ENCODE results near the gene CIAO3. TPM values are rescaled to one million over a fixed set of nuclear protein-coding genes. Genes with fewer than 3 reads are reported as not detected.

Gene CIAO3
- total RNA-seq, 4 donors from 2014 or later, result 73.4 to 164 (median 117) TPM

- H3K4me3 ChIP-seq, result peak within 1 kb of the TSS; percentile 60 to 94 (median 82)
- peaks cover under 1 to 39% (median 21%) of the 10 kb centered on the region in 4 donors for H3K4me1 ChIP-seq
- H3K27me3 ChIP-seq, result peaks cover 0 to 8% of the 10 kb centered on the region in 2 donors
- H3K9me3 ChIP-seq, result no peaks in the 10 kb centered on the region
- peak; percentile 57 to 91 for TF ChIP-seq POLR2A (IDR thresholded peaks at IDR 0.05)
- TF ChIP-seq CTCF (IDR thresholded peaks at IDR 0.05), result peak in 3 of 6 experiments; percentile 43 to 51 (median 44)
- H3K27ac ChIP-seq, result peak within 1 kb of the TSS; percentile 75 to 97 (median 92)
- DNase-seq, result peak; percentile 89 to 95 (median 90)
- peaks cover 0 to 3% (median 0%) of the 10 kb centered on the region in 3 donors for H3K36me3 ChIP-seq
Observed at GRCh38 chr16:720990-721764, 19.6 kb downstream of the CIAO3 start, which contains the start of gene ANTKMT. Gene ANTKMT (plus strand): TSS chr16:721146. CDS start chr16:721275, 129 bp downstream.

DNA sequence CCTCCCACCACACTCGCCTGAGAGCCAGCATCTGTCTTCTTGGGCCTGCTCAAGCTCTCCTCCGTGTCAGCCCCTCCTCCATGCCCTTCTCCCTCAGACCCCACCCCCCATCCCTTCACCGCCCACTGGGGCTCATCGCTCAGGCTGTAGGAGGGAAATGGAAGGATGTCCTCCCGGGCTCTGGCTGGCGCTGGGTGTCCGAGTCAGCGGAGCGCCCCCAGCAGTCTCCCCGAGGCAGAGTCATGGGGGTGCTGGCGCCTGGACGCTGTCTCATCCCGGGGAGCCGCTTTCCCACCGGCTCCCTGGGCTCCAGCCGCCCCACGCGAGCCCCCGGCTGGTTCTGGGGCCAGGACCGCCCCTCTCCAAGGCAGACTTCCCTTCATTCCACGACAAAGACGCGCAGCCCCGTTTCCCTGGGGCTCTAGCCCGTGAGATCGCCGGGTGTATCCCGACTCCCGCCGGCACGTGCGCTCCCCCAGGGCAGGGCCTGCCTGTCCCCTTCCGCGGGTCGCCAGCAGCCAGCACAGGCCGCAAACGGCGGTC lies 20.3 kb downstream of the CIAO3 start:
- Histone ChIP-seq H3K27ac (peak overlapping the region; percentile 75 to 97 (median 92)), H3K27me3 (peaks cover 0 to 1% of the 10 kb centered on the region in 2 donors), H3K9me3 (no peaks in the 10 kb centered on the region), H3K4me3 (peak overlapping the region; percentile 60 to 94 (median 82)), H3K36me3 (peaks cover 0 to 3% (median 0%) of the 10 kb centered on the region in 3 donors), H3K4me1 (peaks cover 4 to 43% (median 25%) of the 10 kb centered on the region in 4 donors)
- no peak for TF ChIP-seq POLR2A (IDR thresholded peaks at IDR 0.05)
- no peak for TF ChIP-seq CTCF (IDR thresholded peaks at IDR 0.05)
- peak in 2 of 3 donors; percentile 65 to 66 for DNase-seq

DNA sequence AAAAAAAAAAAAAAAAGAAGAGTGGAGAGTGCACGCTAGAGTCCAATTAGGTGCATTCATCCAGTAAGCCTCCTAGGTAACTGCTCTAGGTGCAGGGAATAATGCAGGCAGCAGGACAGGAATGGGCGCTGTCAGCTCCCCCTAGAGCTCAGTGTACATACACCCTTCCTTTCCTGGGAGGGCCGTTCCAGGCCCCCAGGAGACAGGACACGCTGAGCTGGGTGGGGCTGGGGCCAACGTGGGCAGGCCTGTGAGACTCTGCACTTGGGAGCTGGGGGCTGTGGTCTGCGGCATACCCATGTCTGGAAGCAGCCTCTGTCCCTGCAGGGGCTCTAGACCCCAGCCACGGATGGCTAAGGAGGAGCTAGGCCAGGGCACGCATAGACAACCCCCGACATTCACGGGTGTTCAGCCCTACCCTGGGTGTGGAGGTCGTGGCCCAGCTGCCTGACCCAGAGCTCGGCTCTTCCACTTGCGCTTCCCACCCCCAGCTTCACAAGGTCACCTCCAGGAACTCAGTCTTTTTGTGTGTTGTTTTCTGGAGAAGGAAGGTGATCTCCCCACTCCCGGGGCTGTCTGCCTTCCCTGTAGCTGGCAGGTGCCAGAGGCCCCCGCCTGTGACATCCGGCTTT lies 20.9 kb downstream of the CIAO3 start:
- Histone ChIP-seq H3K9me3 (no peaks in the 10 kb centered on the region), H3K27ac (peak overlapping the region; percentile 75 to 97 (median 92)), H3K4me3 (peak overlapping the region; percentile 60 to 94 (median 82)), H3K27me3 (no peaks in the 10 kb centered on the region), H3K4me1 (peaks cover 4 to 48% (median 27%) of the 10 kb centered on the region in 4 donors), H3K36me3 (peaks cover 0 to 3% (median 0%) of the 10 kb centered on the region in 3 donors)
- no peak for TF ChIP-seq POLR2A (IDR thresholded peaks at IDR 0.05)
- TF ChIP-seq CTCF (IDR thresholded peaks at IDR 0.05), result no peak
- DNase-seq, result no peak

DNA sequence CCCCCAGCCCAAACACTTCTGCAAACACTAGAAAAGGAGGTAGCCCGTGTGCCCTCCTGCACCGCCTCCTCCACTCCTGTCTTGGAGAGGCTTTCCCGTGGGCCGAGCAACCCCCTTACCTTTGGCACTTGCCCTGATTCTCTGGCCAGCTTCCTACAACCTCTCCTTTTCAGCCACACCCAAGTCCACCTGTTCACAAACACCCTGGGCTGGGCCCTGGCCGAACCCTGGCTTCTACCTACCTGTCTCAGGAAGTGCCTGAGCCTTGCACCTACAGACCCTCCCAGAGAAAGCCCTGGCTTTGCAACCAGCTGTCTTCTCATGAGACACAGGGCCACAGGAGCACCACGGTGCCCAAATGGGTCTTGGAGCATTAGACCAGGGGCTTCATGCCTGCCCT lies 21.9 kb downstream of the CIAO3 start:
- Histone ChIP-seq H3K4me1 (peaks cover 4 to 52% (median 31%) of the 10 kb centered on the region in 4 donors), H3K27ac (no peak overlapping the region), H3K36me3 (peaks cover 0 to 3% (median 0%) of the 10 kb centered on the region in 3 donors), H3K27me3 (no peaks in the 10 kb centered on the region), H3K9me3 (no peaks in the 10 kb centered on the region), H3K4me3 (no peak overlapping the region)
- DNase-seq, result peak in 1 of 3 donors; percentile 58
- no peak for TF ChIP-seq CTCF (IDR thresholded peaks at IDR 0.05)
- TF ChIP-seq POLR2A (IDR thresholded peaks at IDR 0.05), result no peak

GRCh38 chr16:718389-718788 lies 22.4 kb downstream of the CIAO3 start:
- no peak for DNase-seq
- H3K9me3 ChIP-seq, result no peaks in the 10 kb centered on the region
- no peaks in the 10 kb centered on the region for H3K27me3 ChIP-seq
- TF ChIP-seq POLR2A (IDR thresholded peaks at IDR 0.05), result no peak
- TF ChIP-seq CTCF (IDR thresholded peaks at IDR 0.05), result no peak
- H3K27ac ChIP-seq, result no peak overlapping the region
- no peak overlapping the region for H3K4me3 ChIP-seq
- peaks cover 4 to 52% (median 31%) of the 10 kb centered on the region in 4 donors for H3K4me1 ChIP-seq
- H3K36me3 ChIP-seq, result peaks cover 0 to 3% (median 0%) of the 10 kb centered on the region in 3 donors
